Activated CD4-positive, alpha-beta T cell treated with anti-CD3 and anti-CD28 coated beads, Interleukin-10, Interleukin-2, amounts not matched to agents 100 ng/mL and 50 ng/mL, durations not matched to agents 16 hours and 8 hours (primary cell): ENCODE results near the gene ARHGAP18.
A peak's percentile ranks its signal among the peaks of the same experiment; 100 is the strongest.

Source experiments
- DNase-seq: peaks from one replicate; pipeline ENCODE4 v3.0.0-alpha.2; 2020

ARHGAP18 gene

GRCh38 chr6:129568015-129568414, 142.0 kb downstream of the ARHGAP18 start:
- DNase-seq = no peak

GRCh38 chr6:129567374-129567773, 142.6 kb downstream of the ARHGAP18 start:
- peak; percentile 36 for DNase-seq

GRCh38 chr6:129565811-129566210, 144.2 kb downstream of the ARHGAP18 start:
- no peak for DNase-seq

GRCh38 chr6:129565366-129565765, 144.6 kb downstream of the ARHGAP18 start:
- no peak for DNase-seq

- DNase-seq = no peak
These were observed 151.7 kb downstream of the ARHGAP18 start for GRCh38 chr6:129558248-129558647.

- no peak for DNase-seq
These were observed 154.7 kb downstream of the ARHGAP18 start for GRCh38 chr6:129555206-129555832.

GRCh38 chr6:129552413-129552812, 157.6 kb downstream of the ARHGAP18 start:
- DNase-seq = no peak

- DNase-seq = no peak
These were observed 158.5 kb downstream of the ARHGAP18 start for GRCh38 chr6:129551486-129551885.

- no peak for DNase-seq
These were observed 163.3 kb downstream of the ARHGAP18 start for GRCh38 chr6:129546702-129547101.

GRCh38 chr6:129544892-129545612, 164.9 kb downstream of the ARHGAP18 start:
- DNase-seq = no peak

- no peak for DNase-seq
These were observed 166.0 kb downstream of the ARHGAP18 start for GRCh38 chr6:129543981-129544380.

GRCh38 chr6:129542705-129543104, 167.3 kb downstream of the ARHGAP18 start:
- DNase-seq = no peak

- DNase-seq = no peak
These were observed 170.9 kb downstream of the ARHGAP18 start for GRCh38 chr6:129539032-129539431.

- DNase-seq = no peak
These were observed 173.7 kb downstream of the ARHGAP18 start for GRCh38 chr6:129536271-129536670.

- DNase-seq = no peak
These were observed 175.1 kb downstream of the ARHGAP18 start for GRCh38 chr6:129534926-129535325.
